ENCODE results near the gene HIRA. TPM values are rescaled to one million over a fixed set of nuclear protein-coding genes. Genes with fewer than 3 reads are reported as not detected.

HIRA gene
- total RNA-seq, 1 experiment from 2014 or later = 24.3 TPM

DNA sequence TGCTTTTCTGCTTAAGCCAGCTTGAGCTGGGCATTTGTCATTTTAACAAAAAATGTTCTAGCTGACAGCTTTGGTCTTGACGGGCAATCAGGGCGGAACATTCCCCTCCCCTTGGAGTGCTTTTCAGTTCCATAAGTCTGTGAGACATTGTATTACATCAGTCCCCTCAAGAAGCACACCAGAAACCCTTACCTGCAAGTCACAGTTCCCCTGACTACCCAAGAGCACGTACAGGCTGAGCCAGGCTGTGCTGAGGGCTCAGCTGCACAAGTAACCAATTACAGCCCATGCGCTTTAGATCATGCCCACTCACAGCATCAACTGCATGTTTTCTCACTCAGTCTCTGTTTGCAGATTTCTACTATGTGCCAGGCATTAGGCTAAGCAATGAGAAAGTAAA, 19.1 kb downstream of the HIRA start:
- ChIA-PET CTCF (interaction anchor here (0.8 kb wide), 1 partner anchor 50 kb away, joined by 3 read pairs; no protein-coding TSS in a partner anchor), POLR2A (interaction anchor here (0.9 kb wide), 1 partner anchor 19 kb away, joined by 3 read pairs; the partner anchor contains the start of gene HIRA)
- Mint-ChIP-seq H3K4me3 (ENCODE audit: unreplicated experiment) (no peak overlapping the region), H3K27me3 (ENCODE audit: insufficient read depth, unreplicated experiment) (no peaks in the 10 kb centered on the region), H3K27ac (ENCODE audit: low read depth, unreplicated experiment) (no peak overlapping the region), H3K36me3 (ENCODE audit: insufficient read depth, unreplicated experiment) (peaks cover 46% of the 10 kb centered on the region), H3K4me1 (ENCODE audit: insufficient read depth, unreplicated experiment) (peaks cover 6% of the 10 kb centered on the region), H3K9me3 (ENCODE audit: unreplicated experiment) (no peaks in the 10 kb centered on the region)
- TF ChIP-seq, protein P1, sequence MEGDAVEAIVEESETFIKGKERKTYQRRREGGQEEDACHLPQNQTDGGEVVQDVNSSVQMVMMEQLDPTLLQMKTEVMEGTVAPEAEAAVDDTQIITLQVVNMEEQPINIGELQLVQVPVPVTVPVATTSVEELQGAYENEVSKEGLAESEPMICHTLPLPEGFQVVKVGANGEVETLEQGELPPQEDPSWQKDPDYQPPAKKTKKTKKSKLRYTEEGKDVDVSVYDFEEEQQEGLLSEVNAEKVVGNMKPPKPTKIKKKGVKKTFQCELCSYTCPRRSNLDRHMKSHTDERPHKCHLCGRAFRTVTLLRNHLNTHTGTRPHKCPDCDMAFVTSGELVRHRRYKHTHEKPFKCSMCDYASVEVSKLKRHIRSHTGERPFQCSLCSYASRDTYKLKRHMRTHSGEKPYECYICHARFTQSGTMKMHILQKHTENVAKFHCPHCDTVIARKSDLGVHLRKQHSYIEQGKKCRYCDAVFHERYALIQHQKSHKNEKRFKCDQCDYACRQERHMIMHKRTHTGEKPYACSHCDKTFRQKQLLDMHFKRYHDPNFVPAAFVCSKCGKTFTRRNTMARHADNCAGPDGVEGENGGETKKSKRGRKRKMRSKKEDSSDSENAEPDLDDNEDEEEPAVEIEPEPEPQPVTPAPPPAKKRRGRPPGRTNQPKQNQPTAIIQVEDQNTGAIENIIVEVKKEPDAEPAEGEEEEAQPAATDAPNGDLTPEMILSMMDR (IDR thresholded peaks at IDR 0.05; ENCODE audit: unreplicated experiment) = no peak
- intact Hi-C loops (cut with micrococcal nuclease) = no loop called here
- DNase-seq (ENCODE audit: unreplicated experiment) = no peak
- no TSS peak for BruUV-seq (replicated peaks)

DNA sequence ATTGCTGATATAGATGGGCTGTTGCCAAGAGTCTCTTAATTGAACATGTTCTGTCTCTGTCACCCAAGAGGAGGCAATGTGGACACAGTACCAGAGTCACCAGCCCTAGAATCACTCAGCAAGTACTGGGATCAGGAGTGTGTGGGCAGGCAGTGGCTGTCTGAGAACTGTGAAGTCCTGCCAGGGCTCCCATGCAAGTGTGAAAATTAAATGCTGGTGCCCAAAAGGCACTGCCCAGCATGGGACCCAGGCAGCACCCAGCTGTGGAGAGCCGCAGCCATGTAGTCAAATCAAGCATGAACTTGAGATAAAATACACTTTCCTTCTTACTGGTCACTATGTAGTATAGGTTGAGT, 19.9 kb downstream of the HIRA start:
- intact Hi-C loops (cut with micrococcal nuclease) = no loop called here

DNA sequence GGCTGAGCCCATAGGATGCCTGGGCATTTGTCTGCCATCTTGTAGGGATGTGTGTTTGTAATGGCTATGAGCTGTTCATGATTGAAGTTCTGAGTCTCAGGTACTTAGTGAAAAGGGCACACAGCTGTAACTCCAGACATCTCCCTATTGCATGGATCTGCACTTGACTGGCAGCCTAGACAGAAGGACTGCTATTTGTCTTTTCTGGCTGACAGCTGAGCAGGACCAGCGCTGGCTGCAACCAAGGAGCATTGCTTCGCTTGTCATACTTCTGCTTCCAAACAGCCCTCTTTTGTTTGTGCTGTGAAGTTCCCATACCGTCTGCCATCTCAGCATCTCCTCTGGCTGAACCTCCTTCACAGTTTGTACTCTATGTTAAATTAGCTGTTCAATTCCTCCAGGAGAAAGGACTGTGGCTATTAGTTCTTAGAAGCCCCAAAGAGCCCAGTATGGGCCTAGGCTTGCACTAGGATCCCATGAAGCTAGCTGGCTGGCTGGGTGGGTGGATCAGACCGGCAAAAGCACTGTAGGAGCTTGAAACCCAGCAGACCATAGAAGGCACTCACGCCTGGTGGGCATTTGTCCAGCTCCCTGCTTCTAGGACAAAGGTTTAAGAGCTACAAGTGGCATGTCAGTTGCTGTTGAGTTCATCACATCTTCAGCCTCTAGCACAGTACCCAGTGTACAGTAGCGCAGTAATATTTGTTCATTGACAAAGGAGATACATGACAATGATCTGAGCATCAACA, 20.4 kb downstream of the HIRA start:
- ChIA-PET POLR2A (interaction anchor here (0.7 kb wide), 1 partner anchor 118 kb away, joined by 5 read pairs; no protein-coding TSS in a partner anchor), CTCF (interaction anchor here (0.8 kb wide), 1 partner anchor 111 kb away, joined by 3 read pairs; no protein-coding TSS in a partner anchor)
- Mint-ChIP-seq H3K36me3 (ENCODE audit: insufficient read depth, unreplicated experiment) (peaks cover 46% of the 10 kb centered on the region), H3K27ac (ENCODE audit: low read depth, unreplicated experiment) (no peak overlapping the region), H3K4me1 (ENCODE audit: insufficient read depth, unreplicated experiment) (peaks cover 6% of the 10 kb centered on the region), H3K27me3 (ENCODE audit: insufficient read depth, unreplicated experiment) (no peaks in the 10 kb centered on the region), H3K9me3 (ENCODE audit: unreplicated experiment) (no peaks in the 10 kb centered on the region), H3K4me3 (ENCODE audit: unreplicated experiment) (no peak overlapping the region)
- BruUV-seq (replicated peaks) = no TSS peak
- TF ChIP-seq, protein P1 (IDR thresholded peaks at IDR 0.05; ENCODE audit: unreplicated experiment) = no peak
- DNase-seq (ENCODE audit: unreplicated experiment) = no peak
- intact Hi-C loops (cut with micrococcal nuclease) = no loop called here

More for the DNA sequence above, 19.9 kb downstream of the HIRA start:
- no TSS peak for BruUV-seq (replicated peaks)
- ChIA-PET POLR2A (interaction anchor here (0.9 kb wide), 1 partner anchor 20 kb away, joined by 3 read pairs; the partner anchor contains the start of gene HIRA), CTCF (interaction anchor here (0.8 kb wide), 1 partner anchor 112 kb away, joined by 3 read pairs; no protein-coding TSS in a partner anchor)
- Mint-ChIP-seq H3K4me1 (ENCODE audit: insufficient read depth, unreplicated experiment) (peaks cover 6% of the 10 kb centered on the region), H3K36me3 (ENCODE audit: insufficient read depth, unreplicated experiment) (peaks cover 46% of the 10 kb centered on the region), H3K4me3 (ENCODE audit: unreplicated experiment) (no peak overlapping the region), H3K27me3 (ENCODE audit: insufficient read depth, unreplicated experiment) (no peaks in the 10 kb centered on the region), H3K27ac (ENCODE audit: low read depth, unreplicated experiment) (no peak overlapping the region), H3K9me3 (ENCODE audit: unreplicated experiment) (no peaks in the 10 kb centered on the region)
- TF ChIP-seq, protein P1 (IDR thresholded peaks at IDR 0.05; ENCODE audit: unreplicated experiment) = no peak
- DNase-seq (ENCODE audit: unreplicated experiment) = no peak

DNA sequence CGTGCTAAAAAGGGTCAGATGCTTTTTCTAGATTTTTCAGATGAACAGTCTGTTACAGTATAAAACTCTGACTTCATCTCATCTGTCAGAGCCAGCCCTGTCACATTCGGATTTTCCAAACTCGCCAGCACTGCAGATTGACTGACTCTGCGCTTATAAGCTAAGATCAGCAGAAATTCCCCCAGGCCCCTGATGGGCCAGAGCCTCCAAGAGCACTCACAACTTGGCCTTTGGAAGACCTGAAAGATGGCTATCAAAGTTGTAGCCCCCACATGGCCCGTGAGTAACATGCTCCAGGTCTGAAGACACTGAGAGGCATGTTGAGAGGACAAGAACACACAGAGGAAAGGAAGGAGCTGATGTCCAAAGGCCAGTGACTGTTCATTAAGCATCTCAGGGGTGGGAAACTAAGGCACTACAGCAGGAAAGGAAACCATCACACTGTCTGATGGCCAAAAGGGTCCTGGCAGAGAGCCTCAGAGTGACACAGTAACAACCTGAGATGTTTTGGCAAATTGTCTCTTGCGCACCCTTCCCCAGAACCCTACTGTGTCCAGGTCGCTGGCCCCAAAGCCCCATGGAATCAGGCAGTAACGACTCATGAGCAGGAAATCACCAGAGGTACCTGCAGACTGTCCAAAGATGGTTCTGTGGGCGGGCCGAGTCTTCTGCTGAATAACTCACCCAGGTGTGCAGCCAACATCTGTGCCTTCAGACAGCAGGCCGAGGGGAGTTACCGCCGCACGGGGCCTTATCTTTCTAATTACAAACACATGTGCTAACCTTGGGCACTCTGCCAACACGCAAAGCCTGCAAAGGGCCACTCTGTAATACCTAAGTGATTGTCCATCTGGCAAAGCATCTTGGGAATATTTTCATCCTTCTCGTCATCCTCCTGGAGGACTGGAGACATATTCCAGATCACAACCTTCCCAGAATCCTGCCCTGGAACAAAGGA, 23.6 kb downstream of the HIRA start:
- no TSS peak for BruUV-seq (replicated peaks)
- peaks cover 4% of the 10 kb centered on the region for H3K4me1 Mint-ChIP-seq (ENCODE audit: insufficient read depth, unreplicated experiment)
- TF ChIP-seq, protein P1 (IDR thresholded peaks at IDR 0.05; ENCODE audit: unreplicated experiment) = no peak
- H3K9me3 Mint-ChIP-seq (ENCODE audit: unreplicated experiment) = no peaks in the 10 kb centered on the region
- H3K36me3 Mint-ChIP-seq (ENCODE audit: insufficient read depth, unreplicated experiment) = peaks cover 64% of the 10 kb centered on the region
- no peak for DNase-seq (ENCODE audit: unreplicated experiment)
- no peak overlapping the region for H3K27ac Mint-ChIP-seq (ENCODE audit: low read depth, unreplicated experiment)
- ChIA-PET CTCF (interaction anchor here (0.6 kb wide), 1 partner anchor 263 kb away, joined by 4 read pairs; the partner anchor contains the start of gene ESS2), POLR2A (no interaction called here)
- no peak overlapping the region for H3K4me3 Mint-ChIP-seq (ENCODE audit: unreplicated experiment)
- intact Hi-C loops (cut with micrococcal nuclease) = no loop called here
- no peaks in the 10 kb centered on the region for H3K27me3 Mint-ChIP-seq (ENCODE audit: insufficient read depth, unreplicated experiment)

Data from MCF 10A (cell line).